Thyroid gland (tissue), 4 donors: ENCODE measurements around the gene USP11. TPM values are rescaled to one million over a fixed set of nuclear protein-coding genes. Genes with fewer than 3 reads are reported as not detected.
"Not testable (repeated sequence)": the region's sequence is repeated elsewhere in the genome, so short reads cannot be mapped to it uniquely, and the experiment has no call there.

Experiments
- DNase-seq, 2 donors: peaks; one replicate each; pipeline ENCODE4 v3.0.0-alpha.2; 2019
- H3K27ac ChIP-seq, 3 donors: fragments of 200-600 bp; sonication (generic); 1 replicate in 2 of 3; 2 replicates in 1 of 3; pipeline ENCODE4 v1.5.1; 2016 to 2019; ENCODE audit warnings: mild to moderate bottlenecking in 1 of 3, moderate library complexity in 1 of 3
- H3K27me3 ChIP-seq: fragments of 200-600 bp; sonication (generic); one replicate; pipeline ENCODE4 v1.5.1; 2019
- H3K36me3 ChIP-seq, 2 donors: fragments of 200-600 bp; sonication (generic); one replicate each; pipeline ENCODE4 v1.5.1; 2016 to 2019
- H3K4me1 ChIP-seq, 2 donors: fragments of 200-600 bp; sonication (generic); one replicate each; pipeline ENCODE4 v1.5.1; 2017 to 2019
- H3K4me3 ChIP-seq, 3 donors: fragments of 200-600 bp; sonication (generic); replicated peaks in 1 of 3; 1 replicate in 2 of 3; 2 replicates in 1 of 3; pipeline ENCODE4 v1.5.1; 2016; ENCODE audit warnings: mild to moderate bottlenecking in 1 of 3
- H3K9me3 ChIP-seq: fragments of 200-600 bp; sonication (generic); one replicate; pipeline ENCODE4 v1.5.1; 2017
- POLR2A ChIP-seq, 2 donors: fragments of 450-650 bp; IDR thresholded peaks; one replicate each; pipeline ENCODE4 v1.6.1; 2017; ENCODE audit warnings: antibody characterized with exemption in 2 of 2, mild to moderate bottlenecking in 2 of 2, moderate library complexity in 1 of 2
- WGBS, 2 donors: methylation state at CpG; one replicate each; pipeline ENCODE4 v1.1.5; 2017; 5-methylcytosine and 5-hydroxymethylcytosine counted together
- intact Hi-C: fragments of 100-400 bp; cut with DNase I; formaldehyde crosslinking; loops from one replicate; pipeline ENCODE4 v1.15.1; 2023
- total RNA-seq, 4 donors: library from RNA; depleted of rRNA; stranded (reverse); fragments of >200 nt; gene quantifications; one replicate each; pipeline ENCODE4 v1.2.3, GENCODE V29; 2016
- TF ChIP-seq, protein P1 (sequence below), 6 experiments: fragments of 200-600 bp in 3 of 6; fragments of 450-650 bp in 3 of 6; sonication (generic) in 3 of 6; IDR thresholded peaks; one replicate each; pipeline ENCODE4 v1.5.1; 2016 to 2019; ENCODE audit warnings: antibody characterized with exemption in 6 of 6, mild to moderate bottlenecking in 2 of 6, inconsistent platforms in 1 of 6, moderate library complexity in 1 of 6

Gene USP11
- total RNA-seq, 4 donors from 2014 or later: 61.9 to 128 (median 86.8) TPM

DNA sequence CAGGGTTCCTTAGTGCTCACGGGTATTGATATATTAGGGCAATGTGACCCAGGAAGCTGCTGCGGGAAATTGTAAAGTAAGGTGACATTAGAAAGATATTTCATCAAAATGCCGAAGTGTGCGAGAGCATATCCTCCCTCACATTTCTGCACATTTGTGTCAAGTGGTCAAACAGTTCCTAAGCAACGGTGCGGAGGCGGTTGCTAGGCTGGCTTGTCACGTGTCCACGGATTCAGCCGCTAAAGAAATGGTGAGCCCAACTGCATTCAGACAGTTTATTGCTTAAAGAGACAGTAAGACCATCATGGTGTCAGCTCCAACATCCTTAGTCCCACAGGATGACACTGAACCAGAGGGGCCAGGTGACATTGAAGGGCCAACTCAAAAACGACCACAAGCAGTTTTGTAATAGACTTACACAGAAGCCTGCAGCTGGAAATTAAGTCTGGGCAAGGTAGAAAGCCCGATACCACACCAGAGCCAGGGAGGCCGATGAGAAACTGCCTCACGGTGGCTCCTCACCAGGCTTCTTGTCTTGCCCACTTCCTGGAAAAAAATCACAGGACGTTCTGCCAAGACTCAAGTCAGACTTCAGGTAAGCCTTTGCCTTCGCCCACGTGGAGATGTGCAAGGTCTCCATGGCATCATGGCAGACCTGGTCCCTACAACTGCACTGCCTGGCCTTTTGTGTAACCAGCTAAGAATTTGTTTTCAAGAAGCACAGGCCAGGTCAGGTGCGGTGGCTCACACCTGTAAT lies 50.4 kb downstream of the USP11 start:
- no peak overlapping the region for H3K4me3 ChIP-seq
- peaks cover 3% of the 10 kb centered on the region for H3K27me3 ChIP-seq
- 40 to 56% methylated on average over 11 to 18 of the region's 18 CpGs for WGBS, 2 donors
- no peak overlapping the region for H3K27ac ChIP-seq
- TF ChIP-seq, protein P1, sequence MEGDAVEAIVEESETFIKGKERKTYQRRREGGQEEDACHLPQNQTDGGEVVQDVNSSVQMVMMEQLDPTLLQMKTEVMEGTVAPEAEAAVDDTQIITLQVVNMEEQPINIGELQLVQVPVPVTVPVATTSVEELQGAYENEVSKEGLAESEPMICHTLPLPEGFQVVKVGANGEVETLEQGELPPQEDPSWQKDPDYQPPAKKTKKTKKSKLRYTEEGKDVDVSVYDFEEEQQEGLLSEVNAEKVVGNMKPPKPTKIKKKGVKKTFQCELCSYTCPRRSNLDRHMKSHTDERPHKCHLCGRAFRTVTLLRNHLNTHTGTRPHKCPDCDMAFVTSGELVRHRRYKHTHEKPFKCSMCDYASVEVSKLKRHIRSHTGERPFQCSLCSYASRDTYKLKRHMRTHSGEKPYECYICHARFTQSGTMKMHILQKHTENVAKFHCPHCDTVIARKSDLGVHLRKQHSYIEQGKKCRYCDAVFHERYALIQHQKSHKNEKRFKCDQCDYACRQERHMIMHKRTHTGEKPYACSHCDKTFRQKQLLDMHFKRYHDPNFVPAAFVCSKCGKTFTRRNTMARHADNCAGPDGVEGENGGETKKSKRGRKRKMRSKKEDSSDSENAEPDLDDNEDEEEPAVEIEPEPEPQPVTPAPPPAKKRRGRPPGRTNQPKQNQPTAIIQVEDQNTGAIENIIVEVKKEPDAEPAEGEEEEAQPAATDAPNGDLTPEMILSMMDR (IDR thresholded peaks at IDR 0.05): no peak
- no peak for TF ChIP-seq POLR2A (IDR thresholded peaks at IDR 0.05)
- no peaks in the 10 kb centered on the region for H3K9me3 ChIP-seq
- H3K36me3 ChIP-seq: no peaks in the 10 kb centered on the region
- no peaks in the 10 kb centered on the region for H3K4me1 ChIP-seq
- intact Hi-C loops: no loop called here
- peak; percentile 31 to 58 for DNase-seq

DNA sequence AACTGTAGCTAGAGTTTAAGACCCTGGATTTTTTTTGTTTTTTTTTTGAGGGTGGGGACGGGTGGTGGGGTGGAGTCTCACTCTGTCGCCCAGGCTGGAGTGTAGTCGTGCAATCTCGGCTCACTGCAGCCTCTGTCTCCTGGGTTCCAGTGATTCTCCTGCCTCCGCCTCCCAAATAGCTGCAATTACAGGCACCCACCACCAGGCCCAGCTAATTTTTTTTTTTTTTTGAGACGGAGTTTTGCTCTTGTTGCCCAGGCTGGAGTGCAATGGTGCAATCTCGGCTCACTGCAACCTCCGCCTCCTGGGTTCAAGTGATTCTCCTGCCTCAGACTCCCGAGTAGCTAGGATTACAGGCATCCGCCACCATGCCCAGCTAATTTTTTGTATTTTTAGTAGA lies 51.8 kb downstream of the USP11 start:
- H3K4me1 ChIP-seq, H3K36me3 ChIP-seq, DNase-seq, H3K27ac ChIP-seq, H3K4me3 ChIP-seq, intact Hi-C loops, H3K27me3 ChIP-seq, H3K9me3 ChIP-seq: not testable (repeated sequence)
- WGBS, 2 donors: 94 to 96% methylated on average over 6 to 9 of the region's 10 CpGs

DNA sequence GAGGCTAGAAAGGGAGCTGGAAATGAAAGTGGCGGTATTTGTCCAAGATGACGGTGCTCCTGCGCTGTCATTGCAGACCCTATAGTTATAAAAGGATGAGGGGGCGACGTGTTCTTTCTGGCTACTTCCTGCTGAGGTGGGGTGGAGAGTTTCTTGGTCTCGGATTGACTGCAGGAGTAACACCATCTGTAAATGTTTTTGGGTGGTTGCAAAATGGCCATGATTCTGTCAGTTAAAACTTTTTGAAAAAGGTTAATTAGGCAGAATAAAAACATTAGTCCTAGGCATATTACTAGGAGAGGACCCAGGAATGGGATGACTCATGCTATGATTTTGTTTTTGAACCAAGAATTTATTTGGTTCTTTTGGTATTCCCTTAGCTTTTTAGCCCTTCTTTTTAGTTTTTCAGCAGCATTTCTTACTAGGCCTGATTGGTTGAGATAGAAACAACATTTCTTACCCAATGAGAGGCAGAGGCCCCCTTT lies 53.1 kb downstream of the USP11 start:
- intact Hi-C loops: no loop called here
- 52 to 63% methylated on average over 6 of the region's 6 CpGs for WGBS, 2 donors
- Histone ChIP-seq H3K4me3 (no peak overlapping the region), H3K9me3 (no peaks in the 10 kb centered on the region), H3K27me3 (no peaks in the 10 kb centered on the region), H3K36me3 (no peaks in the 10 kb centered on the region), H3K4me1 (no peaks in the 10 kb centered on the region), H3K27ac (no peak overlapping the region)
- DNase-seq: no peak
- TF ChIP-seq, protein P1 (IDR thresholded peaks at IDR 0.05): no peak
- TF ChIP-seq POLR2A (IDR thresholded peaks at IDR 0.05): no peak

DNA sequence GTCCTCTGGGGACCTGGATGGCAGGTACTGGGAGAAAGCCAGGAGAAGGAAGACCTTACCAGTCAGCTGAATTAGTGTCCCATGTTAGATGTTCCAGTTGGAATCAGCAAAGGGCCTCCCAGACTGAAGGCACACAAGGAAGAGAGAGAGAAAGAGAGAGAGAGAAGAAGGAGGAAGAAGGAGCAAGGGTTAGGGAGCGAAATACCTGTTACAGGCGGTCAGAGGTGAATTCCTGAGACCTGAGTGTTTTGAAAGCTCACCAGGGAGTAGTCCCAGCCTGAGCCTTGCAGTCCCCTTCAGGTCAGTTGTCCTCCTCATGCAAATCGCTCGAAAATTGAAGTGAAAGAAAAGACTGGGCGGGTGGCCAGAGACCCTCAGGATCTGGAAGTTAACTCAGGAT lies 60.3 kb downstream of the USP11 start:
- H3K27ac ChIP-seq: no peak overlapping the region
- H3K4me1 ChIP-seq: peaks cover 8 to 9% of the 10 kb centered on the region in 2 donors
- no peak overlapping the region for H3K4me3 ChIP-seq
- no peak for DNase-seq
- no peaks in the 10 kb centered on the region for H3K36me3 ChIP-seq
- H3K9me3 ChIP-seq: no peaks in the 10 kb centered on the region
- 66 to 90% methylated on average over 5 of the region's 5 CpGs for WGBS, 2 donors
- H3K27me3 ChIP-seq: no peaks in the 10 kb centered on the region
- TF ChIP-seq, protein P1 (IDR thresholded peaks at IDR 0.05): no peak
- no peak for TF ChIP-seq POLR2A (IDR thresholded peaks at IDR 0.05)
- intact Hi-C loops: no loop called here

DNA sequence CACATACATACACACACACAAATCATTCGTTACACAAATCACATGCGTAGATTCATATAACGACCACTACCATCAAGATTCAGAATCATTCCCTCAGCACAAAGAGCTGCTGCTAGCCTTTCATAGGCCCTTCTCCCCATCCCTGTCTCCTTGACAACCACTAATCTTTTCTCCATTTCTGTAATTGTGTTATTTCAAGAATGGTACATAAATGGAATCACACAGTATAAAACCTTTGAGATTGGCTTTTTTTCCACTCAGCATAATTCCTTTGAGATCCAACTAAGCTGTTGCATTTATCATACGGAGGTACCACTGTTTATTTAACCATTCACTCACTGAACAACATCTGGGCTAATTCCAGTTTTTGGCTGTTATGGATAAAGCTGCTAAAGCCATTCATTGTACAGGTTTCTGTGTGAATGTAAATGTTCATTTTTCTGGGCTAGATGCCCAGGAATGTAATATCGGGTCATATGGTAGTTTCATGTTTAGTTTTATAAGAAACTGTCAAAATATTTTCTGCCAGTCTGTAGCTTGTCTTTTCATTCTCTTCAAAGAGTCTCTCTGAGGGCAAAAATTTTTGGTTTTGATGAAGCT lies 64.1 kb downstream of the USP11 start:
- Histone ChIP-seq H3K4me3 (no peak overlapping the region), H3K27ac (peak overlapping the region; percentile 80 to 94 (median 90)), H3K36me3 (no peaks in the 10 kb centered on the region), H3K9me3 (no peaks in the 10 kb centered on the region), H3K27me3 (no peaks in the 10 kb centered on the region), H3K4me1 (peaks cover 13% of the 10 kb centered on the region in 2 donors)
- no peak for TF ChIP-seq POLR2A (IDR thresholded peaks at IDR 0.05)
- TF ChIP-seq, protein P1 (IDR thresholded peaks at IDR 0.05): no peak
- 39 to 50% methylated on average over 5 of the region's 5 CpGs for WGBS, 2 donors
- intact Hi-C loops: no loop called here
- DNase-seq: no peak
